Osteocyte (in vitro differentiated cells): ENCODE data around the gene LEMD2. TPM values are rescaled to one million over a fixed set of nuclear protein-coding genes. Genes with fewer than 3 reads are reported as not detected.

ENCODE experiments used
- DNase-seq: peaks from one replicate; pipeline ENCODE4 v3.0.0; 2021; ENCODE audit warnings: mixed read lengths; ENCODE audit not compliant: unreplicated experiment; ENCODE audit errors: extremely low spot score
- H3K27ac Mint-ChIP-seq: one replicate; pipeline ENCODE4 v1.8.0; 2021; ENCODE audit warnings: mild to moderate bottlenecking, mixed read lengths; ENCODE audit not compliant: unreplicated experiment
- H3K27me3 Mint-ChIP-seq: one replicate; pipeline ENCODE4 v1.8.0; 2021; ENCODE audit warnings: mixed read lengths; ENCODE audit not compliant: unreplicated experiment
- H3K36me3 Mint-ChIP-seq: one replicate; pipeline ENCODE4 v1.8.0; 2021; ENCODE audit warnings: mixed read lengths; ENCODE audit not compliant: unreplicated experiment
- H3K4me1 Mint-ChIP-seq: one replicate; pipeline ENCODE4 v1.8.0; 2021; ENCODE audit warnings: mixed read lengths; ENCODE audit not compliant: unreplicated experiment
- H3K4me3 Mint-ChIP-seq: one replicate; pipeline ENCODE4 v1.8.0; 2021; ENCODE audit warnings: mild to moderate bottlenecking, moderate library complexity, mixed read lengths; ENCODE audit not compliant: unreplicated experiment
- H3K9me3 Mint-ChIP-seq: one replicate; pipeline ENCODE4 v1.8.0; 2021; ENCODE audit warnings: mixed read lengths; ENCODE audit not compliant: unreplicated experiment
- CTCF ChIP-seq: fragments of 200-600 bp; sonication (generic); IDR thresholded peaks from 2 replicates; pipeline ENCODE4 v1.5.0; 2021; ENCODE audit warnings: antibody characterized with exemption, mild to moderate bottlenecking, moderate library complexity
- total RNA-seq: library from RNA; stranded (reverse); gene quantifications from 2 replicates; pipeline ENCODE4 v1.2.1, GENCODE V29; 2021

LEMD2 gene
- total RNA-seq, 1 donor from 2014 or later: 70.4 TPM

DNA sequence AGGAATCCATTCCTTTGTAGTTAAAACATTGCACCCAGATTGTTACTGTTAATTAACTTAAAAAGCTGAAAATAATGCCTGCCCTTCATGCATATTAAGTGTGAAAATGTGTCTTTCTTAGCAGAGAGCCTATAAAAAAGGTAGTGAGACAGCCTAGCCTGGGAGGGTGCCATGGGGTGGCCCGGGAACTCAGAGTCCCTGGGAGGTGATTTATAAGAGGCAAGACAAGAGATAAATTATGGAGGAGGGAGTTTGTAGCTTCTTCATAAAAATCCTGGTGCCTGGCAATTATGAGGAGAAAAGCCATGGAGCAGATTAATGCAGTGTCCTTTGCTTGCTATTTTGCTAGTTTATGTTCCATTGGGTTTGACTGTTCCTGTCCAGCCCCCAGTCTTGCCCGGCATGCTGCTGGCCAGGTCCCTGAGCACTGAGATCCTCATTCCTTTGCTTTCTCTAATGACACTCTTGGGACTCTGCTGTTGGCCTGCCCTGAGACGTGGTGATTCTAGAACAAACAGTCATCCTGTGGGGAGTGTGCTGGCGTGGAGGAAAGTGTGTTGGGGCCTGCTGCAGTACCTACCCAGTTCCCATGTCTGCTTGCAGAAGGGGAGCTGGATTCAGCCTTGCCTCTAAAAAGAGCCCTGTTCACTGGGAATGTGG, 10.7 kb upstream of the LEMD2 start:
- H3K4me1 Mint-ChIP-seq: peaks cover 22% of the 10 kb centered on the region
- H3K27ac Mint-ChIP-seq: no peak overlapping the region
- no peaks in the 10 kb centered on the region for H3K9me3 Mint-ChIP-seq
- TF ChIP-seq CTCF: no peak
- H3K36me3 Mint-ChIP-seq: no peaks in the 10 kb centered on the region
- H3K4me3 Mint-ChIP-seq: no peak overlapping the region
- peaks cover 10% of the 10 kb centered on the region for H3K27me3 Mint-ChIP-seq
- no peak for DNase-seq

- no peak overlapping the region for H3K4me3 Mint-ChIP-seq
- DNase-seq: no peak
- H3K4me1 Mint-ChIP-seq: peaks cover 27% of the 10 kb centered on the region
- H3K36me3 Mint-ChIP-seq: no peaks in the 10 kb centered on the region
- H3K9me3 Mint-ChIP-seq: no peaks in the 10 kb centered on the region
- no peak overlapping the region for H3K27ac Mint-ChIP-seq
- H3K27me3 Mint-ChIP-seq: peaks cover 6% of the 10 kb centered on the region
- no peak for TF ChIP-seq CTCF
Observed at GRCh38 chr6:33798343-33798848, 9.5 kb upstream of the LEMD2 start.

GRCh38 chr6:33797626-33798342, 8.9 kb upstream of the LEMD2 start:
- Mint-ChIP-seq H3K4me1 (peaks cover 23% of the 10 kb centered on the region), H3K27me3 (peaks cover 6% of the 10 kb centered on the region), H3K4me3 (no peak overlapping the region), H3K9me3 (no peaks in the 10 kb centered on the region), H3K27ac (no peak overlapping the region), H3K36me3 (no peaks in the 10 kb centered on the region)
- TF ChIP-seq CTCF: no peak
- DNase-seq: no peak

GRCh38 chr6:33794910-33795623, 6.1 kb upstream of the LEMD2 start:
- Mint-ChIP-seq H3K36me3 (no peaks in the 10 kb centered on the region), H3K4me3 (no peak overlapping the region), H3K4me1 (peaks cover 28% of the 10 kb centered on the region), H3K9me3 (no peaks in the 10 kb centered on the region), H3K27me3 (peaks cover 3% of the 10 kb centered on the region), H3K27ac (no peak overlapping the region)
- no peak for TF ChIP-seq CTCF
- DNase-seq: no peak

DNA sequence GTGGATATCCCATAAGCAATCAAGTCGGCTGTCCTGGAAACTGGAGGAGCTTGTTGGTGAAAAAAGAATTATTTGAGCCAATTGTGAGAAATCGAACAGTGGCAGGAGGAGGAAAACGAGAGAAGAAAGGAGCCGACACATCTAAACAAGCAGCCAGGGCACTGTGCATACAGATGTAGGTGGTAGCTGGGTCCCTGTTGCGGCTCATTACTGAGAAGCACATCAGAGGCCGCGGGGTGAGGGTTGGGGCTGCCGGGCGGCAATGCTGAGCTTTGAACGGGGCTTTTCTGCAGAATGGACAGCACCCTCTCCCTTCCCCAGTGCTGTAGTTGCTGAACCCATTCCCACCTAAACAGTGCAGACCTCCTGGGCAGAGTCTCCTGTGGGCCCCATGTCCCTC, 4.1 kb upstream of the LEMD2 start:
- no peak overlapping the region for H3K27ac Mint-ChIP-seq
- peaks cover 3% of the 10 kb centered on the region for H3K27me3 Mint-ChIP-seq
- no peak overlapping the region for H3K4me3 Mint-ChIP-seq
- no peak for TF ChIP-seq CTCF
- H3K9me3 Mint-ChIP-seq: no peaks in the 10 kb centered on the region
- no peaks in the 10 kb centered on the region for H3K36me3 Mint-ChIP-seq
- H3K4me1 Mint-ChIP-seq: peaks cover 33% of the 10 kb centered on the region
- no peak for DNase-seq
